ENCODE results near the gene RNU4-1. TPM values are rescaled to one million over a fixed set of nuclear protein-coding genes. Genes with fewer than 3 reads are reported as not detected.
"Not testable (repeated sequence)": the region's sequence is repeated elsewhere in the genome, so short reads cannot be mapped to it uniquely, and the experiment has no call there.

Gene RNU4-1
- total RNA-seq, 1 donor from 2014 or later = 1,738 TPM

GRCh38 chr12:120335447-120335846, 42.4 kb upstream of the RNU4-1 start:
- peak; percentile 84 for TF ChIP-seq CTCF (IDR thresholded peaks at IDR 0.05)
- not testable (repeated sequence) for H3K4me3 Mint-ChIP-seq (ENCODE audit: unreplicated experiment); DNase-seq (ENCODE audit: low spot score); H3K27me3 Mint-ChIP-seq (ENCODE audit: low read depth); H3K4me1 Mint-ChIP-seq (ENCODE audit: low read depth); H3K9me3 Mint-ChIP-seq (ENCODE audit: low read depth); H3K27ac Mint-ChIP-seq (ENCODE audit: unreplicated experiment); H3K36me3 Mint-ChIP-seq (ENCODE audit: low read depth)

GRCh38 chr12:120332523-120332922, 39.5 kb upstream of the RNU4-1 start:
- Mint-ChIP-seq H3K4me3 (ENCODE audit: unreplicated experiment) (no peak overlapping the region), H3K27ac (ENCODE audit: unreplicated experiment) (no peak overlapping the region), H3K27me3 (ENCODE audit: low read depth) (no peaks in the 10 kb centered on the region), H3K36me3 (ENCODE audit: low read depth) (peaks cover 3% of the 10 kb centered on the region), H3K4me1 (ENCODE audit: low read depth) (peaks cover 4% of the 10 kb centered on the region), H3K9me3 (ENCODE audit: low read depth) (peaks cover 3% of the 10 kb centered on the region)
- TF ChIP-seq CTCF (IDR thresholded peaks at IDR 0.05) = no peak
- DNase-seq (ENCODE audit: low spot score) = no peak

- Mint-ChIP-seq H3K27me3 (ENCODE audit: low read depth) (no peaks in the 10 kb centered on the region), H3K27ac (ENCODE audit: unreplicated experiment) (no peak overlapping the region), H3K36me3 (ENCODE audit: low read depth) (peaks cover 3% of the 10 kb centered on the region), H3K9me3 (ENCODE audit: low read depth) (no peaks in the 10 kb centered on the region), H3K4me3 (ENCODE audit: unreplicated experiment) (no peak overlapping the region), H3K4me1 (ENCODE audit: low read depth) (peaks cover 4% of the 10 kb centered on the region)
- no peak for TF ChIP-seq CTCF (IDR thresholded peaks at IDR 0.05)
- no peak for DNase-seq (ENCODE audit: low spot score)
These were observed 39.0 kb upstream of the RNU4-1 start for GRCh38 chr12:120332041-120332440.

GRCh38 chr12:120331390-120331789, 38.4 kb upstream of the RNU4-1 start:
- no peaks in the 10 kb centered on the region for H3K36me3 Mint-ChIP-seq (ENCODE audit: low read depth)
- no peak for DNase-seq (ENCODE audit: low spot score)
- H3K4me1 Mint-ChIP-seq (ENCODE audit: low read depth) = peaks cover 4% of the 10 kb centered on the region
- TF ChIP-seq CTCF (IDR thresholded peaks at IDR 0.05) = no peak
- H3K9me3 Mint-ChIP-seq (ENCODE audit: low read depth) = no peaks in the 10 kb centered on the region
- H3K4me3 Mint-ChIP-seq (ENCODE audit: unreplicated experiment) = no peak overlapping the region
- no peak overlapping the region for H3K27ac Mint-ChIP-seq (ENCODE audit: unreplicated experiment)
- H3K27me3 Mint-ChIP-seq (ENCODE audit: low read depth) = no peaks in the 10 kb centered on the region

- H3K27ac Mint-ChIP-seq (ENCODE audit: unreplicated experiment) = no peak overlapping the region
- no peak overlapping the region for H3K4me3 Mint-ChIP-seq (ENCODE audit: unreplicated experiment)
- no peak for TF ChIP-seq CTCF (IDR thresholded peaks at IDR 0.05)
These were observed 35.2 kb upstream of the RNU4-1 start for GRCh38 chr12:120328228-120328627.

More at GRCh38 chr12:120328228-120328627, 35.2 kb upstream of the RNU4-1 start:
- no peaks in the 10 kb centered on the region for H3K36me3 Mint-ChIP-seq (ENCODE audit: low read depth)
- H3K27me3 Mint-ChIP-seq (ENCODE audit: low read depth) = no peaks in the 10 kb centered on the region
- peaks cover 5% of the 10 kb centered on the region for H3K4me1 Mint-ChIP-seq (ENCODE audit: low read depth)
- no peaks in the 10 kb centered on the region for H3K9me3 Mint-ChIP-seq (ENCODE audit: low read depth)
- no peak for DNase-seq (ENCODE audit: low spot score)
